ENCODE measurements around the gene PLXNC1.

Gene PLXNC1

GRCh38 chr12:94322346-94322745 is 174.0 kb downstream of the PLXNC1 start:
- H3K4me3 ChIP-seq (ENCODE audit: low read length): no peak overlapping the region
- H3K4me1 ChIP-seq (ENCODE audit: insufficient read depth, low read length): no peaks in the 10 kb centered on the region
- no peak overlapping the region for H3K27ac ChIP-seq (ENCODE audit: low read length)
- H3K27me3 ChIP-seq (ENCODE audit: insufficient read depth, low read length): no peaks in the 10 kb centered on the region
- H3K9me3 ChIP-seq (ENCODE audit: insufficient read depth, low read depth, low read length): peaks cover 45% of the 10 kb centered on the region
- H3K36me3 ChIP-seq (ENCODE audit: insufficient read depth, low read depth, low read length): peaks cover 52% of the 10 kb centered on the region
- no peak overlapping the region for H3K9ac ChIP-seq (ENCODE audit: low read depth, low read length)

- no peak overlapping the region for H3K27ac ChIP-seq (ENCODE audit: low read length)
- H3K9me3 ChIP-seq (ENCODE audit: insufficient read depth, low read depth, low read length): peaks cover 10% of the 10 kb centered on the region
- H3K9ac ChIP-seq (ENCODE audit: low read depth, low read length): no peak overlapping the region
- no peaks in the 10 kb centered on the region for H3K27me3 ChIP-seq (ENCODE audit: insufficient read depth, low read length)
- no peaks in the 10 kb centered on the region for H3K4me1 ChIP-seq (ENCODE audit: insufficient read depth, low read length)
- no peak overlapping the region for H3K4me3 ChIP-seq (ENCODE audit: low read length)
- peaks cover 52% of the 10 kb centered on the region for H3K36me3 ChIP-seq (ENCODE audit: insufficient read depth, low read depth, low read length)
Measured at GRCh38 chr12:94326234-94326633, 177.9 kb downstream of the PLXNC1 start.

GRCh38 chr12:94326727-94327126 is 178.3 kb downstream of the PLXNC1 start:
- Histone ChIP-seq H3K9ac (ENCODE audit: low read depth, low read length) (no peak overlapping the region), H3K9me3 (ENCODE audit: insufficient read depth, low read depth, low read length) (peaks cover 5% of the 10 kb centered on the region; the same call in 1 of the 2 replicates), H3K27ac (ENCODE audit: low read length) (no peak overlapping the region), H3K36me3 (ENCODE audit: insufficient read depth, low read depth, low read length) (peaks cover 51% of the 10 kb centered on the region), H3K4me3 (ENCODE audit: low read length) (no peak overlapping the region), H3K4me1 (ENCODE audit: insufficient read depth, low read length) (no peaks in the 10 kb centered on the region), H3K27me3 (ENCODE audit: insufficient read depth, low read length) (no peaks in the 10 kb centered on the region)

- H3K9ac ChIP-seq (ENCODE audit: low read depth, low read length): no peak overlapping the region
- no peaks in the 10 kb centered on the region for H3K4me1 ChIP-seq (ENCODE audit: insufficient read depth, low read length)
- H3K36me3 ChIP-seq (ENCODE audit: insufficient read depth, low read depth, low read length): peaks cover 44% of the 10 kb centered on the region
- peaks cover under 1% of the 10 kb centered on the region; the same call in 1 of the 2 replicates for H3K9me3 ChIP-seq (ENCODE audit: insufficient read depth, low read depth, low read length)
- H3K27me3 ChIP-seq (ENCODE audit: insufficient read depth, low read length): no peaks in the 10 kb centered on the region
- no peak overlapping the region for H3K4me3 ChIP-seq (ENCODE audit: low read length)
- no peak overlapping the region for H3K27ac ChIP-seq (ENCODE audit: low read length)
Measured at GRCh38 chr12:94327809-94328208, 179.4 kb downstream of the PLXNC1 start.

GRCh38 chr12:94329366-94329765 is 181.0 kb downstream of the PLXNC1 start:
- Histone ChIP-seq H3K9ac (ENCODE audit: low read depth, low read length) (no peak overlapping the region), H3K27me3 (ENCODE audit: insufficient read depth, low read length) (no peaks in the 10 kb centered on the region), H3K9me3 (ENCODE audit: insufficient read depth, low read depth, low read length) (no peaks in the 10 kb centered on the region), H3K4me3 (ENCODE audit: low read length) (no peak overlapping the region), H3K4me1 (ENCODE audit: insufficient read depth, low read length) (peaks cover 2% of the 10 kb centered on the region; the same call in 1 of the 2 replicates), H3K36me3 (ENCODE audit: insufficient read depth, low read depth, low read length) (peaks cover 29% of the 10 kb centered on the region), H3K27ac (ENCODE audit: low read length) (no peak overlapping the region)

GRCh38 chr12:94333396-94333795 is 185.0 kb downstream of the PLXNC1 start:
- H3K27me3 ChIP-seq (ENCODE audit: insufficient read depth, low read length): no peaks in the 10 kb centered on the region
- H3K27ac ChIP-seq (ENCODE audit: low read length): no peak overlapping the region
- peaks cover 18% of the 10 kb centered on the region; the same call in 1 of the 2 replicates for H3K36me3 ChIP-seq (ENCODE audit: insufficient read depth, low read depth, low read length)
- no peak overlapping the region for H3K9ac ChIP-seq (ENCODE audit: low read depth, low read length)
- H3K4me3 ChIP-seq (ENCODE audit: low read length): no peak overlapping the region
- H3K9me3 ChIP-seq (ENCODE audit: insufficient read depth, low read depth, low read length): no peaks in the 10 kb centered on the region
- peaks cover 2% of the 10 kb centered on the region; the same call in 1 of the 2 replicates for H3K4me1 ChIP-seq (ENCODE audit: insufficient read depth, low read length)

- H3K27me3 ChIP-seq (ENCODE audit: insufficient read depth, low read length): no peaks in the 10 kb centered on the region
- no peak overlapping the region for H3K4me3 ChIP-seq (ENCODE audit: low read length)
- H3K36me3 ChIP-seq (ENCODE audit: insufficient read depth, low read depth, low read length): 0 out of 2 replicates have a peak, but pooled peaks cover 7% of the 10 kb centered on the region
- no peak overlapping the region for H3K27ac ChIP-seq (ENCODE audit: low read length)
- peaks cover 2% of the 10 kb centered on the region; the same call in 1 of the 2 replicates for H3K4me1 ChIP-seq (ENCODE audit: insufficient read depth, low read length)
- H3K9ac ChIP-seq (ENCODE audit: low read depth, low read length): no peak overlapping the region
- H3K9me3 ChIP-seq (ENCODE audit: insufficient read depth, low read depth, low read length): no peaks in the 10 kb centered on the region
Measured at GRCh38 chr12:94336211-94336925, 188.0 kb downstream of the PLXNC1 start.

GRCh38 chr12:94338006-94338794 is 189.8 kb downstream of the PLXNC1 start:
- Histone ChIP-seq H3K27me3 (ENCODE audit: insufficient read depth, low read length) (no peaks in the 10 kb centered on the region), H3K4me1 (ENCODE audit: insufficient read depth, low read length) (peaks cover 2% of the 10 kb centered on the region; the same call in 1 of the 2 replicates), H3K9me3 (ENCODE audit: insufficient read depth, low read depth, low read length) (no peaks in the 10 kb centered on the region), H3K4me3 (ENCODE audit: low read length) (no peak overlapping the region), H3K36me3 (ENCODE audit: insufficient read depth, low read depth, low read length) (no peaks in the 10 kb centered on the region), H3K27ac (ENCODE audit: low read length) (no peak overlapping the region), H3K9ac (ENCODE audit: low read depth, low read length) (no peak overlapping the region)

GRCh38 chr12:94340573-94340972 is 192.2 kb downstream of the PLXNC1 start:
- H3K4me3 ChIP-seq (ENCODE audit: low read length): no peak overlapping the region
- no peaks in the 10 kb centered on the region for H3K4me1 ChIP-seq (ENCODE audit: insufficient read depth, low read length)
- no peak overlapping the region for H3K9ac ChIP-seq (ENCODE audit: low read depth, low read length)

GRCh38 chr12:94353130-94353529 is 204.8 kb downstream of the PLXNC1 start:
- Histone ChIP-seq H3K36me3 (ENCODE audit: insufficient read depth, low read depth, low read length) (peaks cover 13% of the 10 kb centered on the region), H3K9ac (ENCODE audit: low read depth, low read length) (no peak overlapping the region), H3K9me3 (ENCODE audit: insufficient read depth, low read depth, low read length) (peaks cover 22% of the 10 kb centered on the region; the same call in 1 of the 2 replicates), H3K27ac (ENCODE audit: low read length) (no peak overlapping the region), H3K4me1 (ENCODE audit: insufficient read depth, low read length) (no peaks in the 10 kb centered on the region), H3K27me3 (ENCODE audit: insufficient read depth, low read length) (no peaks in the 10 kb centered on the region), H3K4me3 (ENCODE audit: low read length) (no peak overlapping the region)

More at GRCh38 chr12:94340573-94340972, 192.2 kb downstream of the PLXNC1 start:
- Histone ChIP-seq H3K36me3 (ENCODE audit: insufficient read depth, low read depth, low read length) (0 out of 2 replicates have a peak, but pooled peaks cover 3% of the 10 kb centered on the region), H3K9me3 (ENCODE audit: insufficient read depth, low read depth, low read length) (no peaks in the 10 kb centered on the region), H3K27me3 (ENCODE audit: insufficient read depth, low read length) (no peaks in the 10 kb centered on the region), H3K27ac (ENCODE audit: low read length) (no peak overlapping the region)
